ENCODE measurements around the gene MED15. TPM values are rescaled to one million over a fixed set of nuclear protein-coding genes. Genes with fewer than 3 reads are reported as not detected.
"Not testable (repeated sequence)": the region's sequence is repeated elsewhere in the genome, so short reads cannot be mapped to it uniquely, and the experiment has no call there.

The MED15 gene
- total and polyA plus RNA-seq, 2 experiments from 2014 or later = 29.2 to 43.5 TPM

GRCh38 chr22:20469110-20469868 lies 38.1 kb upstream of the MED15 start (continued):
- TF ChIP-seq, protein P1, sequence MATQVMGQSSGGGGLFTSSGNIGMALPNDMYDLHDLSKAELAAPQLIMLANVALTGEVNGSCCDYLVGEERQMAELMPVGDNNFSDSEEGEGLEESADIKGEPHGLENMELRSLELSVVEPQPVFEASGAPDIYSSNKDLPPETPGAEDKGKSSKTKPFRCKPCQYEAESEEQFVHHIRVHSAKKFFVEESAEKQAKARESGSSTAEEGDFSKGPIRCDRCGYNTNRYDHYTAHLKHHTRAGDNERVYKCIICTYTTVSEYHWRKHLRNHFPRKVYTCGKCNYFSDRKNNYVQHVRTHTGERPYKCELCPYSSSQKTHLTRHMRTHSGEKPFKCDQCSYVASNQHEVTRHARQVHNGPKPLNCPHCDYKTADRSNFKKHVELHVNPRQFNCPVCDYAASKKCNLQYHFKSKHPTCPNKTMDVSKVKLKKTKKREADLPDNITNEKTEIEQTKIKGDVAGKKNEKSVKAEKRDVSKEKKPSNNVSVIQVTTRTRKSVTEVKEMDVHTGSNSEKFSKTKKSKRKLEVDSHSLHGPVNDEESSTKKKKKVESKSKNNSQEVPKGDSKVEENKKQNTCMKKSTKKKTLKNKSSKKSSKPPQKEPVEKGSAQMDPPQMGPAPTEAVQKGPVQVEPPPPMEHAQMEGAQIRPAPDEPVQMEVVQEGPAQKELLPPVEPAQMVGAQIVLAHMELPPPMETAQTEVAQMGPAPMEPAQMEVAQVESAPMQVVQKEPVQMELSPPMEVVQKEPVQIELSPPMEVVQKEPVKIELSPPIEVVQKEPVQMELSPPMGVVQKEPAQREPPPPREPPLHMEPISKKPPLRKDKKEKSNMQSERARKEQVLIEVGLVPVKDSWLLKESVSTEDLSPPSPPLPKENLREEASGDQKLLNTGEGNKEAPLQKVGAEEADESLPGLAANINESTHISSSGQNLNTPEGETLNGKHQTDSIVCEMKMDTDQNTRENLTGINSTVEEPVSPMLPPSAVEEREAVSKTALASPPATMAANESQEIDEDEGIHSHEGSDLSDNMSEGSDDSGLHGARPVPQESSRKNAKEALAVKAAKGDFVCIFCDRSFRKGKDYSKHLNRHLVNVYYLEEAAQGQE (IDR thresholded peaks at IDR 0.05; ENCODE audit: unreplicated experiment) = no peak
- TF ChIP-seq ZNF331 (CRISPR knock-in tag; IDR thresholded peaks at IDR 0.05; ENCODE audit: low read depth) (no peak), ETS1 (IDR thresholded peaks at IDR 0.05) (no peak), STAT1 (IDR thresholded peaks at IDR 0.05; ENCODE audit: unreplicated experiment) (no peak), ZNF114 (CRISPR knock-in tag; IDR thresholded peaks at IDR 0.05) (no peak), CREB1 (CRISPR knock-in tag; IDR thresholded peaks at IDR 0.05; ENCODE audit: low read depth) (no peak), POLR2AphosphoS5 (IDR thresholded peaks at IDR 0.05; ENCODE audit: low read depth) (no peak), EZH2 (IDR thresholded peaks at IDR 0.05; ENCODE audit: low read depth, unreplicated experiment) (no peak), NANOG (IDR thresholded peaks at IDR 0.05; ENCODE audit: borderline replicate concordance) (no peak), EZH2phosphoT487 (IDR thresholded peaks at IDR 0.05; ENCODE audit: unreplicated experiment) (no peak)

- H2AFZ ChIP-seq; H3F3A ChIP-seq (replicated peaks; ENCODE audit: low read depth); H3K4me1 Mint-ChIP-seq; H3K9me3 Mint-ChIP-seq; H3K27ac Mint-ChIP-seq; H3K4me3 ChIP-seq; ATAC-seq; H3K4me1 ChIP-seq (ENCODE audit: insufficient read depth); DNase-seq (ENCODE audit: low spot score); H3K36me3 Mint-ChIP-seq (ENCODE audit: low read depth); H3K36me3 ChIP-seq (ENCODE audit: insufficient read depth); H3K27me3 ChIP-seq (ENCODE audit: insufficient read depth); H3K9me2 ChIP-seq (ENCODE audit: insufficient read depth); H3K79me2 ChIP-seq (replicated peaks; ENCODE audit: insufficient read depth); H3K27ac ChIP-seq (ENCODE audit: low read depth); H3K4me3 Mint-ChIP-seq; H4K20me1 ChIP-seq (replicated peaks; ENCODE audit: insufficient read depth); H3K4me2 ChIP-seq: not testable (repeated sequence)
- peaks cover 10% of the 10 kb centered on the region for H3K27me3 Mint-ChIP-seq (ENCODE audit: insufficient read depth, low read depth, poor library complexity)
Measured at GRCh38 chr22:20470525-20470924, 36.9 kb upstream of the MED15 start.
